Renal pelvis (tissue), 3 donors: ENCODE data around the gene GSX2. TPM values are rescaled to one million over a fixed set of nuclear protein-coding genes. Genes with fewer than 3 reads are reported as not detected.

Experiments used
- polyA plus RNA-seq, 3 donors: library from polyadenylated mRNA; unstranded; fragments of 120-200 nt; gene quantifications; one replicate each; pipeline ENCODE4 v1.2.1, GENCODE V29; 2013; ENCODE audit not compliant: insufficient read length in 3 of 3

The GSX2 gene
- polyA plus RNA-seq, 3 donors, result not detected

Other genes with a start within 250 kb of the GSX2 start
- gene CHIC2, start 35.6 kb upstream of the GSX2 start, polyA plus RNA-seq, result 10 to 100 TPM; 29.2 to 29.8 (median 29.7) TPM
- 100 to 1,000 TPM; 138 to 140 (median 140) TPM for gene PDGFRA, start 129.1 kb downstream of the GSX2 start, polyA plus RNA-seq